ENCODE results near the gene ABHD2.

- TF ChIP-seq ZNF133 (tag by site-specific recombination; IDR thresholded peaks at IDR 0.05) (no peak), ZNF140 (tag by site-specific recombination; IDR thresholded peaks at IDR 0.05) (no peak), ZNF843 (tag by site-specific recombination; IDR thresholded peaks at IDR 0.05) (no peak), CTCF (tag by site-specific recombination; IDR thresholded peaks at IDR 0.05) (no peak), ZNF677 (tag by site-specific recombination; IDR thresholded peaks at IDR 0.05) (no peak), ZNF792 (tag by site-specific recombination; IDR thresholded peaks at IDR 0.05) (no peak), ZNF830 (tag by site-specific recombination; IDR thresholded peaks at IDR 0.05; ENCODE audit: low read depth) (no peak), ZNF610 (tag by site-specific recombination; IDR thresholded peaks at IDR 0.05; ENCODE audit: borderline replicate concordance) (no peak), ZNF433 (tag by site-specific recombination; IDR thresholded peaks at IDR 0.05; ENCODE audit: low read depth) (no peak), ZNF335 (tag by site-specific recombination; conservative IDR thresholded peaks at IDR 0.05) (no peak), ZNF350 (tag by site-specific recombination; IDR thresholded peaks at IDR 0.05) (no peak)
- TF ChIP-seq, protein P1, sequence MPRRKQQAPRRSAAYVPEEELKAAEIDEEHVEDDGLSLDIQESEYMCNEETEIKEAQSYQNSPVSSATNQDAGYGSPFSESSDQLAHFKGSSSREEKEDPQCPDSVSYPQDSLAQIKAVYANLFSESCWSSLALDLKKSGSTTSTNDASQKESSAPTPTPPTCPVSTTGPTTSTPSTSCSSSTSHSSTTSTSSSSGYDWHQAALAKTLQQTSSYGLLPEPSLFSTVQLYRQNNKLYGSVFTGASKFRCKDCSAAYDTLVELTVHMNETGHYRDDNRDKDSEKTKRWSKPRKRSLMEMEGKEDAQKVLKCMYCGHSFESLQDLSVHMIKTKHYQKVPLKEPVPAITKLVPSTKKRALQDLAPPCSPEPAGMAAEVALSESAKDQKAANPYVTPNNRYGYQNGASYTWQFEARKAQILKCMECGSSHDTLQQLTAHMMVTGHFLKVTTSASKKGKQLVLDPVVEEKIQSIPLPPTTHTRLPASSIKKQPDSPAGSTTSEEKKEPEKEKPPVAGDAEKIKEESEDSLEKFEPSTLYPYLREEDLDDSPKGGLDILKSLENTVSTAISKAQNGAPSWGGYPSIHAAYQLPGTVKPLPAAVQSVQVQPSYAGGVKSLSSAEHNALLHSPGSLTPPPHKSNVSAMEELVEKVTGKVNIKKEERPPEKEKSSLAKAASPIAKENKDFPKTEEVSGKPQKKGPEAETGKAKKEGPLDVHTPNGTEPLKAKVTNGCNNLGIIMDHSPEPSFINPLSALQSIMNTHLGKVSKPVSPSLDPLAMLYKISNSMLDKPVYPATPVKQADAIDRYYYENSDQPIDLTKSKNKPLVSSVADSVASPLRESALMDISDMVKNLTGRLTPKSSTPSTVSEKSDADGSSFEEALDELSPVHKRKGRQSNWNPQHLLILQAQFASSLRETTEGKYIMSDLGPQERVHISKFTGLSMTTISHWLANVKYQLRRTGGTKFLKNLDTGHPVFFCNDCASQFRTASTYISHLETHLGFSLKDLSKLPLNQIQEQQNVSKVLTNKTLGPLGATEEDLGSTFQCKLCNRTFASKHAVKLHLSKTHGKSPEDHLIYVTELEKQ (tag by site-specific recombination; IDR thresholded peaks at IDR 0.05; ENCODE audit: borderline replicate concordance), result no peak
Observed at GRCh38 chr15:89095556-89095955, 7.3 kb downstream of the ABHD2 start.

All from HEK293 (cell line).